GM08714 (cell line): ENCODE data around the gene ZNFX1.

ENCODE experiments used
- H3K4me3 ChIP-seq: fragments of 200-500 bp; sonication (Bioruptor generic); 2 replicates; pipeline ENCODE4 v1.5.1; 2014; ENCODE audit warnings: mild to moderate bottlenecking, low read length, inconsistent platforms
- ZNF274 ChIP-seq: IDR thresholded peaks from 2 replicates; pipeline ENCODE4 v1.6.1; 2012; ENCODE audit warnings: mild to moderate bottlenecking, low read depth, low read length

The ZNFX1 gene

DNA sequence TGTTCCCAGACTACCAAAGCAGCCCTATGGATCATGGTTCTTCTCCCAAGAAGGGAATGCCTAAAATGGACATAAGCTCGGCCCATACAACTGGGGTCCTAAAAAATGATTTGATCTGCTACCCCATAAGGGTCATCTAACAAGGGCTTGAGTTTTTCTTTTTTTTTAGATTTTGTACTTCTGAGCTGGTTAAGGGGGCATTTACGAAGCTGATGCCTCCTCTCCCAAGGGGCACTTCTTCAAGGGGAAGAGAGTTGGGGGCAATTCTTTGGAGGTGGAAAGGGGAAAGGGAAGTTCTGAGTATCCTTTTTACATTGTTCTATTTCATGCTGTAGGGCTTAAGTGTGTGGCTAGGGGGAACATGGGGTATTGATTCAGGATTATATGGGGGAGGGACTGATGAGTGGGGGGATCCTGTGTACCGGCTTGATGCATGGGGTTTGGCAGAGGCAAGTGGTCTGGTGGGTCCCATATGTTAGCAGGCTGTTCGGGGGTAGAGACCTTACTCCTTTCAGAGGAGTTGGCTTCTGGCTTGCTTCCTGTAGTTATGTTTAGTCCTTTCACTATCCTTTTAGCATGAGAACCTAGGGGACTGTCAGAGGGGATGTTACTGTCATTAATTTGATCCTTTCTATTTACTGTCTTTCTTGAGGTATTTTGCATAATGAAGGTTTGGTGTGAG lies 8.1 kb upstream of the ZNFX1 start:
- TF ChIP-seq ZNF274: no peak
- H3K4me3 ChIP-seq: no peak overlapping the region

DNA sequence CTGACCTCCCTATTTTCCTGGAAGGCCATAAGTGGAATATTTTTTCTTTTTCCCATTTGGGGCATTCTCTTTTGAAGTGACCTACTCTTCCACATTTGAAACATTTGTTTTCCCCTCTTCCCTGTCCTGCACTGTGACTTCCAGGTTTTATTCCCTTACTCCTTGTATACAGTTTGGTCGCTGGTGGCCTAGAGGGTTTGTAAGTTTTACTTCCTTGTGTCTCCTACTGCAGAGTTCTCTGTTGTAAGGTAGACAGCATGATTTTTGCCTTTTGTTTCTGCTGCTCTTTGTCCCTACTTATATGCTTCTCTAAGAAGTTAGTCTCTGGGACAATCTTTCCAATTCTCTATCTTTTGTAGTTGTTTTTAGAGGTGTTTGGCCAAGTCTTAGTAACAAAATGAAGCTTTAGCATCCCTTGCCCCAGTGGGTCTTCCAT lies 7.4 kb upstream of the ZNFX1 start:
- TF ChIP-seq ZNF274: no peak
- no peak overlapping the region for H3K4me3 ChIP-seq

GRCh38 chr20:49284818-49285217 lies 7.0 kb upstream of the ZNFX1 start:
- H3K4me3 ChIP-seq: no peak overlapping the region
- TF ChIP-seq ZNF274: no peak

- H3K4me3 ChIP-seq: peak overlapping the region; percentile 4; the same call in 1 of the 2 replicates
- TF ChIP-seq ZNF274: no peak
Observed at GRCh38 chr20:49283703-49284625, 6.1 kb upstream of the ZNFX1 start.

DNA sequence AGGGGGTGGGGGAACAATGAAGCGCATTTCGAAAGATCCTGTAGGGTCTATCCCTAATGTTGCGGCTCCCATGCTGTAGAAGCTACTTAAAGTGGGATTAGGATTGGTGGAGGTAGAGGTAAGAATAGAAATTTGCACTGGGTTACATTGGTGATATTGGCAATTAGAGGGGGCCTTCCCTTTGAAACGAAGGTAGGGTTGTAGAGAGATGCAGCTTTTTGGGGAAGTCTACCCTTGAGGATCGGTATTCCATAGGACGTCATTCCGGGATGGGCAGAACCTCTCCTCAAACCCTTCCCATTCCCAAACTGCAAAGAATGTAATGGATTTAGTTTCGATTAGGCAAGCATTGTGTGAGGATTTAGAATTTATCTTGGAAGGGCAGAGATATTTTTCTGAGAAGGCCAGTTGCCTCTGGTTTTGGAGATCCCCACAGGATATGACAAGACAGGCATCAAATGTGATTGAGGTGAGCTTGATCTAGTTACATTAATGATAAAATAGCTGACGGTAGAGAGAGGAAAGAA lies 5.4 kb upstream of the ZNFX1 start:
- peak overlapping the region; percentile 4 for H3K4me3 ChIP-seq
- no peak for TF ChIP-seq ZNF274

DNA sequence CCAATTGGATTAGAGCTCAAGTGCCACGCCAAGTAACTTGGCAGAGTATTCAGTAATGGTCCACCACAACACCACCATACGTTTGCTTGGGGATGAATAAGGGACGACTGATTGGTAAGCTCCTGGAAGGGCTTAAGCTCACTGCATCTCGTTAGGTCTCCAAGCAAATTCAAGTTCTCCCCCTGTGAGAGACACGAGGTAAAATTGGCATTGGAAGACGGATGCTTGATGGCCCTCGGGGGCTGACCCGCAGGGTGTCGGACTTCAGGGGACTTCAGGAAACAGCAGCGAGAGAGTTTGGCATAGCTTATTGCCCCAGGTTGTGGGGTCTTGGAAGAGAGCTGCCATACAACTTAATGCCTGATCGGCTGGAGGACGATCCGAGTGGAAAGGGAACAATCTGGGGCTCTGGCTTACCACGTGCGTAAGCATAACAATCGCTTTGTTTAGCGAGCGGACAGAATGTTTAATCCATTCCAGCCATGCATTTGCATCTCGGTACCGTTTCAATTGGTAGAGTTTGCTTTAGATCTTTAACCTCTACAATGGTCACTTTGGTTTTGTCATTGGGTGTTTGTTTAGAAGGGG lies 4.8 kb upstream of the ZNFX1 start:
- no peak for TF ChIP-seq ZNF274
- H3K4me3 ChIP-seq: peak overlapping the region; percentile 4; the same call in 1 of the 2 replicates

GRCh38 chr20:49281913-49282467 lies 4.1 kb upstream of the ZNFX1 start:
- TF ChIP-seq ZNF274: no peak
- H3K4me3 ChIP-seq: peak overlapping the region; percentile 37

- H3K4me3 ChIP-seq: peak overlapping the region; percentile 89
- TF ChIP-seq ZNF274: no peak
Observed at GRCh38 chr20:49281059-49281912, 3.4 kb upstream of the ZNFX1 start.

- H3K4me3 ChIP-seq: peak overlapping the region; percentile 89
- TF ChIP-seq ZNF274: no peak
Observed at GRCh38 chr20:49280463-49281058, 2.7 kb upstream of the ZNFX1 start.

DNA sequence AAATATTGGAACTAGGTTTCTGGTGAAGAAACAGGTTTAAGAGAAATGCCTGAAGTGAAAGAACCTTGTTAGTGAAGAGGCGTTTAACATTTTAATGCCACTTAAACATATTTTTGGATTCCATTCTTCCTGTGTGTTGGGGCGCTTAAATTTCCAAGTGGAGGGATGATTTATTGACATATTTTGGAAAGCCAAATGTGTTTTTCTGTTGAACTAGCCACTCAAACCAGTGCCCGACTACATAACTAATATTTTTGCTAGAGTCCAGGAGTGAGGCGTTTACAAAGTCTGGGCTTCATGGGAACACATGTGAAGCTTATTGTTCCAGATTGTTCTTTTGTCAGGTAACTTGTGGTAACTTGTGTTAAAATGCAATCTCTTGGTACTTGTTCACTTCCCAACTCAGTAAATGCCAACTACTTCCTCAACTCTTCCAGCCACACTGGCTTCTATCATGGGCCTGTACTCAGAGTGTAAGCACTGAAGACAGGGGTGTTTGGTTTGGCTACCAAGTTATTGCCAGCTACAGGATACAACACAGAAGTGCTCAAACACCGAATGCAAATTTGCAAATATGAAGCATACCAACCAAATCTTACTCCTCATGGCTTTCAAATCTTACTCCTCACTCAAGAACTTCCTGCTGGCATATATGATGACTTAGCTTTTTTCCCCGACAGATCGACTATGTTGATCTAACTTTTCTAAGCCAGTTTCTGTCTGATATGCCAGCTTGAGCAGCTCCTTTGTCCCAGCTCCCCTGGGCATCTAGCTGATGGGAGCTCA lies 2.0 kb upstream of the ZNFX1 start:
- no peak for TF ChIP-seq ZNF274
- H3K4me3 ChIP-seq: peak overlapping the region; percentile 89

DNA sequence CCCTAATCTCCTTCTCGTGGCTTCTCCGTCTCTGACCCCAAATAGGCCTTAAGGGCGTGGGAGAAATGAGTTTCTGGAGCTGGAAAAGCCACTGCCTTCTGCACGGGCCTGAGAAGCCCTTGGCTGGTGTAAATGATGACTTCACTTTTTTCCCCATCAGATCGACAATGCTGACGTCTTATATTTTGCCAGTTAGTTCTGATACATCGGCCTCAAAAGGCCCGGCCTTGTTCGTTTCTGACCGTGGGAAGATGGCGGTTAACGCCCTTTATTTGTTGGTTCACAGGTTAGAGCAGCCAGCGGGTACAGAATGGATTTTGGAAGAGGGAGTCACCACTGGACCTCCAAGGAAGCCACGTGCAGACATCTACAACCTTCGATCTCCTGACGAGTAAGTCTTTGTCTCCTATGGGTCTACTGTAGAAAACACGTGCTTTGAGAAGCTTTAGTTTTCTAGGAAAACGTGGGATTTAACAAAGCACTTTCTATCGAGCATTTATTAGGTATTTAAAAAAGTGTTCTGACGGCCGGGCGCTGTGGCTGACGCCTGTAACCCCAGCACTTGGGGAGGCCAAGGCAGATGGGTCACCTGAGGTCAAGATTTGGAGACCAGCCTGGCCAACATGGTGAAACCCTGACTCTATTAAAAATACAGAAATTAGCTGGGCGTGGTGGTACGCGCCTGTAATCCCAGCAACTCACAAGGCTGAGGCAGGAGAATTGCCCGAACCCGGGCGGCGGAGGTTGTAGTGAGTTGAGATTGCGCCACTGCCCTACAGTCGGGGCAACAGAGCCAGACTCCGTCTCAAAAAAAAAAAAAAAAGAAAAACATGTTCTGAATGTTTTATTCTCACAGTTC lies 1.2 kb upstream of the ZNFX1 start:
- peak overlapping the region; percentile 89 for H3K4me3 ChIP-seq
- no peak for TF ChIP-seq ZNF274

DNA sequence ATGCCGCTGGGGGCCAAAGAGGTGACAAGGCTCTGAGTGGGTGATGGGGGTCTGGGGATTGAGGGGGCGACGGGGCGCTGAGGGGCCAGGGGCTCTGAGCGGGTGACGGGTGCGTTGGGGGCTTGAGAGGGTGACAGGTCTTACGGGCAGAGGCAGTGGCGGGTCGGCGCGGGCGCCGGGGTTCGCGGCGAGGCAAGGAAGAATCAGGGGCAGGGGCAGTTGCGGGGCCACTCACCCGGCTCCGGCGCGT lies 146 bp downstream of the ZNFX1 start:
- TF ChIP-seq ZNF274: no peak
- H3K4me3 ChIP-seq: peak overlapping the region; percentile 72
